ENCODE results near the gene C11orf52.

DNA sequence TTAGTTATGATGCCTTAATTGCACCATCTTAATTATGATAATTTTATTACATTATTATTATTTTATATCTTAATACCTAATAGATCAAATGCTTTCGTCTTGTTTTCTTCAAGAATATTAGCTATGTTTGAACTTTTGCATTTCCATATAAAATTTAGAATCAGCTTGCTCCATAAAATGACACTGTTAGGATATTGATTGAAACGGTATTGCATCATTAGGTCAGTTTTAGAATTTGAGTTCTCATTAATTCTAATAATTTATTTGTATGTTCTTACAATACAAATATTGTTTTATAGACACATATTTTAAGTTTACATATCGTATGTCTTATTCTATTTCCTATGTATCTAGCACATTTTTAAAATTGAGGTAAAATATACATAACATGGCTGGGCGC lies 32.7 kb upstream of the C11orf52 start:
- TF ChIP-seq, protein P1, sequence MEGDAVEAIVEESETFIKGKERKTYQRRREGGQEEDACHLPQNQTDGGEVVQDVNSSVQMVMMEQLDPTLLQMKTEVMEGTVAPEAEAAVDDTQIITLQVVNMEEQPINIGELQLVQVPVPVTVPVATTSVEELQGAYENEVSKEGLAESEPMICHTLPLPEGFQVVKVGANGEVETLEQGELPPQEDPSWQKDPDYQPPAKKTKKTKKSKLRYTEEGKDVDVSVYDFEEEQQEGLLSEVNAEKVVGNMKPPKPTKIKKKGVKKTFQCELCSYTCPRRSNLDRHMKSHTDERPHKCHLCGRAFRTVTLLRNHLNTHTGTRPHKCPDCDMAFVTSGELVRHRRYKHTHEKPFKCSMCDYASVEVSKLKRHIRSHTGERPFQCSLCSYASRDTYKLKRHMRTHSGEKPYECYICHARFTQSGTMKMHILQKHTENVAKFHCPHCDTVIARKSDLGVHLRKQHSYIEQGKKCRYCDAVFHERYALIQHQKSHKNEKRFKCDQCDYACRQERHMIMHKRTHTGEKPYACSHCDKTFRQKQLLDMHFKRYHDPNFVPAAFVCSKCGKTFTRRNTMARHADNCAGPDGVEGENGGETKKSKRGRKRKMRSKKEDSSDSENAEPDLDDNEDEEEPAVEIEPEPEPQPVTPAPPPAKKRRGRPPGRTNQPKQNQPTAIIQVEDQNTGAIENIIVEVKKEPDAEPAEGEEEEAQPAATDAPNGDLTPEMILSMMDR (conservative IDR thresholded peaks at IDR 0.05; ENCODE audit: low read depth, low read length) = no peak
- no peak for TF ChIP-seq EZH2phosphoT487 (IDR thresholded peaks at IDR 0.05; ENCODE audit: borderline replicate concordance, low read length)

Measured in PC-3 (cell line).